SK-MEL-5 (cell line): ENCODE results near the gene ANKRD45. TPM values are rescaled to one million over a fixed set of nuclear protein-coding genes. Genes with fewer than 3 reads are reported as not detected.
"Not testable (repeated sequence)": the region's sequence is repeated elsewhere in the genome, so short reads cannot be mapped to it uniquely, and the experiment has no call there.

Experiments used
- DNase-seq: peaks from one replicate; pipeline ENCODE4 v3.0.0-alpha.2; 2016; ENCODE audit warnings: low read depth, low spot score
- in situ Hi-C: cut with HindIII; loops from 2 replicates; pipeline ENCODE4 v1.10.0; 2016; ENCODE audit warnings: low sequenced_read_pairs, high pct_unique_total_duplicates, low pct_unique_long_range_greater_than_20kb
- polyA plus RNA-seq, 2 experiments: library from polyadenylated mRNA; depleted of rRNA; stranded (reverse); fragments of >200 nt; gene quantifications; 2 replicates each; pipeline ENCODE4 v1.2.3, GENCODE V29; 2015
- total RNA-seq: library from RNA; depleted of rRNA; stranded (reverse); fragments of >200 nt; shearing (Covaris generic); gene quantifications from 2 replicates; pipeline ENCODE4 v1.2.3, GENCODE V29; 2014; rRNA removed

Gene ANKRD45, protein sequence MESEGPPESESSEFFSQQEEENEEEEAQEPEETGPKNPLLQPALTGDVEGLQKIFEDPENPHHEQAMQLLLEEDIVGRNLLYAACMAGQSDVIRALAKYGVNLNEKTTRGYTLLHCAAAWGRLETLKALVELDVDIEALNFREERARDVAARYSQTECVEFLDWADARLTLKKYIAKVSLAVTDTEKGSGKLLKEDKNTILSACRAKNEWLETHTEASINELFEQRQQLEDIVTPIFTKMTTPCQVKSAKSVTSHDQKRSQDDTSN
- total RNA-seq, result 0.11 TPM in 1 of 2 replicates, not detected in the other
- 0.24 TPM in 1 of 2 replicates, not detected in the other for polyA plus RNA-seq (2015; cell fraction: cytosol; rRNA removed)
- polyA plus RNA-seq (2015; cell fraction: nucleus; rRNA removed), result 1.1 TPM in 1 of 2 replicates, not detected in the other

DNA sequence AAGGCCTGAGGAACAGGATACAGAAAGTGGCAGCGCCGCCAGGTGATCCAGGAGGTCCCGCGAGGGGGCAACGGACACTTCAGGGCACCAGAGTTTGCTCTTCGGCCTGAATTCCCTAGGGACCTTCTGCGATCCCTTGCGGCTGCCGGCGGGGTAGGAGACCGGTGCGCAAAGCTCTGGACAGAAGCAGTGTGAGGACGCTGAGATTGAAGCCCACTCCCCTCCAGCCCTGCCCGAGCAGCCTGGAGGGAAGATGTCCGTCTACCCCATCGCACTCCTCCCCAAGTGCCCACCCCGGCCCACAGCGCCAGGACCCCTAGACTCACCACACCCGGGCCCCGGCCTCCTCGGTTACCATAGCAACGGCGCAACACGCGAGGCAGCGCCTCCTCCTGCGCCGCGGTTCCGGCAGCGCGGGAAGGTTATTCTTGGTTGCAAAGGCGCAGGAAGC lies at the start of gene ANKRD45:
Gene ANKRD45, minus strand, starts transcription at position 361 of the 451 bp plus-strand sequence. CDS start 10,433 bp downstream, outside the sequence.
- DNase-seq, result no peak
- in situ Hi-C loops, result no loop called here

DNA sequence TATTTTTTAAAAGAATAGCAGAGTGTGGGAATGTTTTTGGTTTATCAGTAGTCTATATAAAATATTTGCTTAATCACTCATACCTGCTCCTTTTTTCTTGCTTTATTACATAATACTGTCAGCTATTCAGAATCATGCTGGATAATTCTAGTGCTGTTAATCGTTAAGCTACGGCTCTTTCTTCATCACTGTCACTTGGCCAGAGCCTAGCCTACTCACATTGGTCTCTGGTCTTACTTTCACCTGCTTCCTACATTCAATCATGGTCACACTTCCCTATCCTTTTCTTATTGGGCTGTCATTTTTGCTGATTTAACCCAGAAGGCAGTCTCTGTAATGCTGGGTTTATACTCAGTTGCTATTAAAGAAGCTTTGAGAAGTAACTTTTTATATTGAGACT lies 47.6 kb upstream of the ANKRD45 start:
- in situ Hi-C loops, result no loop called here
- no peak for DNase-seq

DNA sequence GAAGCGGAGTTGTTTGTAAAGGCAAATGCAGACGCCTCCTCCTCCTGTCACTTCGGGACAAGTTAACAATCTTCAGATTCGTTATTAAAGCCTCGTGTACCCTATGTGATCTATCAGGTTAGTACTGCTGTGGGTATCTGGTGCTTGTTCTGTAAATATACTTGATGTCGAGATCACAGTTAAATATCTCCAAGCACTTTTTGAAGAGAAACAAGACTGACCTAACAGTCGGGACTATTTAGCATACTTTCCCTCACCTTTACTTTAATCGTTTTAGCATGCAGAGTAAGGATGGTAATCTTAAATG lies 45.8 kb upstream of the ANKRD45 start:
- no peak for DNase-seq
- in situ Hi-C loops, result no loop called here

DNA sequence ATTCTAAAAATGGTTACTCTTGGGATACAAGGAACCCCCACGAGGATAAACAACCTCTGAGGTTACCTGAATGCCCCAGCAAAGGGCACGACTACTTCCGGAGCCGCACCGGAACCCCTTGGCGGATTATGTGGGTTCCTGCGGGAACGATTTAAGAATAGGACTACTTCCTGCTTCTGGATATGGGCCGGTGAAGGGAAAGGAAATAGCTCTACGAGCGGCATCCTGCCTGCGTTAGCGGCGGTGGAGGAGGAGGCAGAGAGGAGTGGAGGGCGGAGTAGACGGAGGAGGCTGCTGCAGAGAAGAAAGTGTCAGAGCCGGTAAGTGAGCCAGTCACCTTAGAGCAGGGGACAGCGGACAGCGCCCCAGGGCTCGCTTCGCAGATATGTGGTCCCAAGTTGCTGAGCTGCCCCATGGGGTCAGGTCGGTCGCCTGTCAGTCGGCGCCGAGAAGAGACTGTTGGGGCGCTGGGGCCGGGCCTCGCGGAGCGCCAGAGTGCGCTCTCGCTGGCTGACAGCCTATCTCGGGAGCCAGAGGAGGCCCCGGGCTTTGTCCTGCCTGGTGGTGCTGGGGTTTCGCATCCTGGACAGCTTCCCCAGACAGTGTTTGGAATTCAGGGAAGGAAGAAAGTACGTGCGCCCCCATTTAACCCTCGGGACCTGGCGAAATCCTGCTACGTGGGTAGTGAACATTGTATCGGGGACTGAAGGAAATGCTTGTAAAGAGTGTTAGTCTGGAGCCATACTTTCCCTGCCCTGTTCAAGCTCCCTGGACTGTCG lies 45.3 kb upstream of the ANKRD45 start, which contains the start of gene KLHL20:
Gene KLHL20, plus strand, starts transcription at position 223 of the 779 bp plus-strand sequence. CDS start 1,063 bp downstream, outside the sequence.
- DNase-seq, result peak; percentile 92
- in situ Hi-C loops, result no loop called here

DNA sequence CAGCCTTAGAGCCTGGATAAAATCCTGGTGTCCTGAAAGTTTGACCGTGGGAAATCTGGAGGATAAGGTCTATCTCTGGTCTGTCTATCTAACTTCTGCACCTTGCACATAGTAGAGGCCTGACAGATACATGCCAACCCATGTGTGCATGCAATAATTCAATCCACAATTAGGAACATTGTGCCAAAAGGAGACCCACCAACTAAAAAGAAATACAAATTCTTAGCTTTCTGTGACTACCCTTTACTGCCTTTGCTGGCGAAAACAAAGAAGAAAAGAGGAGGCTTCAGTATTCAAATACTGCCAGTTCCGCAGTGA lies 44.7 kb upstream of the ANKRD45 start:
- DNase-seq, result no peak
- in situ Hi-C loops, result no loop called here

DNA sequence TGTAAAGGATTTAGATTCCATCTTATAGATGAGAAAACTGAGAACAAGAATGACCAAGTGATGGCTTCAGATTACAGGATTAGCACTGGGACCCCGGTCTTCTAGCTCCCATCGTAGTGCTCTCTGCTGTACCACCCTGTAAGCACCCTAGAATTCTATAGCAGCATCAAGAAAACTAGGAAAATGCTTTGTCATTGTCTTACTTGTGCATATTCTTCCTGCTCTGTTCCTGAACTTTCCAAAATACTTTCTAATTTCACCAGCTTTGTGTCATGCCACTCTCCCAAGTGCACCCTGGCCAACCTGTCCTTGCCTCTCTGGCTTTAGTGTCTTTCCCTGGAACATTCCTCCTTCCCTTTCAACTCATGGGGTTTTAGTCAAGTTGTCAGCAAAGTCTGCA lies 39.1 kb upstream of the ANKRD45 start:
- in situ Hi-C loops, result no loop called here

DNA sequence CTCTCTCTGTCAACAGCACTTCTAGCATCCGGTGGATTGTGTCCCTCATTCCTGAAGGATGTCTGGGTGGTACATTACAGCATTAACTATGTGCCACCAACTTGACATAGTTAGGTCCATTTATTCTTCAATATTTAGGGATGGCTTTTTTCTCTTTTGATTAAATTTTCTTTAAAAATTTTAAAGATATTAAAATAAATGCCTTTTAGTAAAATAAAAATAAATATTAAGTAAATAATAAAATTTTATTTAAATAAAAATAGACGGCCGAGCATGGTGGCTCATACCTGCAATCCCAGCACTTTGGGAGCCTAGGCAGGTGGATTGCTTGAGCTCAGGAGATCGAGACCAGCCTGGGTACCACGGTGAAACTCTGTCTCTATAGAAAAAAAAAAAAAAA lies 35.5 kb upstream of the ANKRD45 start:
- in situ Hi-C loops, result no loop called here
- DNase-seq, result no peak

More for the DNA sequence above, 39.1 kb upstream of the ANKRD45 start:
- no peak for DNase-seq

DNA sequence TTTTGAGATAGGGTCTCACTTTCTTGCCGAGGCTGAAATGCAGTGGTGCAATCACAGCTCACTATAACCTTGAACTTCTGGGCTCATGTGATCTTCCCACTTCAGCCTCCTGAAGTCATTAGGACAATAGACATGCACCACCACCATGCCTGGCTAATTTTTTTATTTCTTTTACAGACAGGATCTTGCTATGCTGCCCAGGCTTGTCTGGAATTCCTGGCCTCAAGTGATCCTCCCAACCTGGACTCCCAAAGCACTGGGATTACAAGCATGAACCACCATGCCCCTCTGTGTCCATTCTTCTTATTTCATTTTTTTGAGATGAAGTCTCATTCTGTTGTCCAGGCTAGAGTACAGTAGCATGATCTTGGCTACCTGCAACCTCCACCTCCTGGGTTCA lies 33.1 kb upstream of the ANKRD45 start:
- in situ Hi-C loops, result no loop called here
- DNase-seq, result no peak

DNA sequence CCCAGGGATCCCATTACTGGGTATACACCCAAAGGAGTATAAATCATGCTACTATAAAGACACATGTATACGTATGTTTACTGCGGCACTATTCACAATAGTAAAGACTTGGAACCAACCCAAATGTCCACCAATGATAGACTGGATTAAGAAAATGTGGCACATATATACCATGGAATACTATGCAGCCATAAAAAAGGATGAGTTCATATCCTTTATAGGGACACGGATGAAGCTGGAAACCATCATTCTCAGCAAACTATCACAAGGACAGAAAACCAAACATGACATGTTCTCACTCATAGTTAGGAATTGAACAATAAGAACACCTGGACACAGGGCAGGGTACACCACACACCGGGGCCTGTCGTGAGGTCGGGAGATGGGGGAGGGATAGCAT lies 31.6 kb upstream of the ANKRD45 start:
- DNase-seq, in situ Hi-C loops: not testable (repeated sequence)

DNA sequence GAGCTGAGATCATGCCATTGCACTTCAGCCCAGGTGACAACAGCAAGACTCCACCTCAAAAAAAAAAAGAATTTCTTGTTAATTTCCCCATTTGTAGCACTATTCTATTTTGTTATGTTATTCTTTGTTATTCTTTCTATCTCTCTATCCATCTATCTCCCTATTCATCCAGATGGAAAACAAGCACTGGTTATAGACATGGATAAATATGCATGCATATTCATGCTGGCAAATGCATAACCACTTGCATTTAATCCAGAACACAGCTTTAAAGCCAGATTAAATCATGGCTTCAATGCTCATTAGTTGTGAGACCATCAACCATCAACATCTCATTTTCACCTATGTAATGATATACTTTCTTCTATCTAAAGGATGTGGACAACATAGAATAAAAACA lies 23.6 kb upstream of the ANKRD45 start:
- DNase-seq, result no peak
- in situ Hi-C loops, result no loop called here

DNA sequence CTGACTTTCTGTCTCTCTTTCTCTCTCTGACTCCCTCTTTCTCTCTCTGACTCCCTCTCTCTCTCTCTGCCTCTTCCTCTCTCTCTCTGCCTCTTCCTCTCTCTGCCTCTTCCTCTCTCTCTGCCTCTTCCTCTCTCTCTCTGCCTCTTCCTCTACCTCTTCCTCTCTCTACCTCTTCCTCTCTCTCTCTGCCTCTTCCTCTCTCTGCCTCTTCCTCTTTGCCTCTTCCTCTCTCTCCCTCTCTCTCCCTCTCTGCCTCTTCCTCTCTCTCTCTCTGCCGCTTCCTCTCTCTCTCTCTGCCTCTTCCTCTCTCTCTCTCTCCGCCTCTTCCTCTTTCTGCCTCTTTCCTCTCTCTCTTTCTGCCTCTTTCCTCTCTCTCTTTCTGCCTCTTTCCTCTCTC lies 18.6 kb upstream of the ANKRD45 start:
- in situ Hi-C loops, result no loop called here
- no peak for DNase-seq

DNA sequence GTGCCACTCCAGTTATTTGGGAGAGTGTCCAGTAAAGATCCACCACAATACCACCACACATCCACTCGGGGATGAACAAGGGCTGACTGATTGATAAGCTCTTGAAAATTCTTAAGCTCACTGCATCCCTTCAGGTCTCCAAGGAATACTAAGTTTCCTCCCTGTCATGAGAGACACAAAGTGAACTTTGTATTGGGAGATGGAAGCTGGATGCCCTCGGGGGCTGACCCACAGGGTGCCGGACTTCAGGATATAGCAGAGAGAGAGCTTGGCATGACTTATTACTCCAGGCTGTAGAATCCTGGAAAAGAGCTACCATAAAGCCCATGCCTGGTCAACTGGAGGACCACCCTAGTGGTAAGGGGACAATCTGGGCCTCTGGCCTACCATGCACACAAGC lies 15.5 kb upstream of the ANKRD45 start:
- in situ Hi-C loops, result not testable (repeated sequence)
- peak; percentile 94 for DNase-seq

DNA sequence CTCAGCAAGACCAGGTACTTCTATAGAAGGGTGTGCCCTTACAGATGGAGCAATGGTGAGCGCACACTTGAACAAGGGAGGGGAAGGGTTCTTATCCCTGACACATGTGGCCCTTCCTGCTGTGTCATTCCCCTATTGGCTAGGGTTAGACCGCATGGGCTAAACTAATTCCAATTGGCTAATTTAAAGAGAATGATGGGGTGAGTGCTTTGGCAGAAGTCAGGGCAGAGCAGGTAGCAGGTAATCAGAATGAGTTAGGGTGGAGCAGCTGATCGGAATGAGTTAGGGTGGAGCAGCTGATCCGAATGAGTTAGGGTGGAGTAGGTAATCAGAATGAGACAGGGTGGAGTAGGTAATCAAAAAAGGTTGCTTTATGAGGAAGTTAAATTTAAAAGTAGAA lies 14.2 kb upstream of the ANKRD45 start:
- in situ Hi-C loops, DNase-seq: not testable (repeated sequence)

DNA sequence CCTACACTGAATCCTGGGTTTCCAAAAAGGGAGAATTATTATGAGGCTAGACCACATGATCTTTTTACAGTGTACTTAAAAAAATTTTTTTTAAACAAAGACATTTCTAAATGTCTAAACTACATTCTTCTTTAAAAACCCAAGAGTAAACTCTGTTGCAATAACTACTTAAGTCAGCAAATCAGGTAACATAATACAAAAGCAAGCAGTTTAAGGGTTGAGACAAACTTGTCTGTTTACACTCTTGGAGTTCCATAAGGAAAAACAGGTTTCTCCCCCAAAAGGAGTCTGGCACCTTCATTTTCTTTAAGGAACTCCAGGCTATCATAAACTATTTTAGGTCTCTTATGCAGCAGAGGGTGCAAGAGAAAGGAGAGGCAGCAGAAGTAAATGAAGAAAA lies 12.5 kb upstream of the ANKRD45 start:
- DNase-seq, result no peak
- in situ Hi-C loops, result no loop called here

DNA sequence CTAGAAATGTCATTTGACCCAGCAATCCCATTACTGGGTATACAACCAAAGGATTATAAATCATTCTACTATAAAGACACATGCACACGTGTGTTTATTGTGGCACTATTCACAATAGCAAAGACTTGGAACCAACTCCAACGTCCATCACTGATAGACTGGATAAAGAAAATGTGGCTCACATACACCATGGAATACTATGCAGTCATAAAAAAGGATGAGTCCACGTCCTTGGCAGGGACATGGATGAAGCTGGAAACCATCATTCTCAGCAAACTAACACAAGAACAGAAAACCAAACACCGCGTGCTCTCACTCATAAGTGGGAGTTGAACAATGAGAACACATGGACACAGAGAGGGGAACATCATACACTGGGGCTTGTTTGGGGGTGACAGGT lies 10.5 kb upstream of the ANKRD45 start:
- DNase-seq, in situ Hi-C loops: not testable (repeated sequence)

DNA sequence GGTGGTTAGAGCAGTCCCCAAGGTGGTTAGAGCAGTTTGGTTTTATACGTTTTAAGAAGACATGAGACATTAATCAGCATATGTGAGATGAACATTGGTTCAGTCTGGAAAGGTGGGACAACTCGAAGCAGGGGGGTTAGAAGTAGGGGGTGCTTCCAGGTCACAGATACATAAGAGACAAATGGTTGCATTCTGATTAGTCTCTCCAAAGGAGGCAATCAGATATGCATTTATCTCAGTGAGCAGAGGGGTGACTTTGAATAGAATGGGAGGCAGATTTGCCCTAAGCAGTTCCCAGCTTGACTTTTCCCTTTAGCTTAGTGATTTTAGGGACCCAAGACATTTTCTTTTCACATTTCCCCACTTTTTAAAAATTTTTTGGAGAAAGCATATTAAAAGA lies 4.8 kb upstream of the ANKRD45 start:
- DNase-seq, in situ Hi-C loops: not testable (repeated sequence)

DNA sequence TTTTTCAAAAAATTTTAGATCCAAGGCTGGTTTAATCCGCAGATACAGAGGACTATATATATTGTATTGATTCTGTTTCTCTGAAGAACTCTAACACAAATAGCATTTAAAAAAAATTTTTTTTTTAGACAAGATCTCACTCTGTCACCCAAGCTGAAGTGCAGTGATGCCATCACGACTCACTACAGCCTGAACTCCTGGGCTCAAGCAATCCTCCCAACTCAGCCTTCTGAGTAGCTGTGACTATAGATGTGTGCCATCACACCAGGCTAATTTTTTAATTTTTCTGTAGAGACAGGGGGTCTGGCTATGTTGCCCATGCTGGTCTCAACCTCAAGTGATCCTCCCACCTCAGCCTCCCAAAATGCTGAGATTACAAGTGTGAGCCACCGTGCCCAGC lies 3.0 kb downstream of the ANKRD45 start:
- in situ Hi-C loops, result no loop called here
- DNase-seq, result no peak

DNA sequence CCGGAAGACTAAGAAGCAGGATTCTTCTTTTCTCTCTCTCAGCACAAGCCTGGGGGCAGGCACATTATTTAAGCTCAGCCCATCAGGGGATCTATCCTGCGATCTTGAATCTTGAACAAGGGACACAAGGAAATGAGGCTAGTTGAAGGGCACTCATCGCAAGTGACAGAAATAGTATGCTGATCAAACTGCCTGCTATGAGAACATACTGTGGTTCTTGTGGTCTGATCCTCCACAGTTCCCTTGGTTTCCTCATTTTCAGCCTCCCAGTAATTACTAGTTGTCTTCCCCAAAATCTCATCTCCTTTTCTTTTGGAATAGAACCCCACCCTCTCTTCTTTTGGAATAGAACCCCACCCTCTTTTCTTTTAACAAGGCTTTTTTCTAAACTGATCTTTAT lies 6.5 kb downstream of the ANKRD45 start:
- no peak for DNase-seq
- in situ Hi-C loops, result no loop called here

DNA sequence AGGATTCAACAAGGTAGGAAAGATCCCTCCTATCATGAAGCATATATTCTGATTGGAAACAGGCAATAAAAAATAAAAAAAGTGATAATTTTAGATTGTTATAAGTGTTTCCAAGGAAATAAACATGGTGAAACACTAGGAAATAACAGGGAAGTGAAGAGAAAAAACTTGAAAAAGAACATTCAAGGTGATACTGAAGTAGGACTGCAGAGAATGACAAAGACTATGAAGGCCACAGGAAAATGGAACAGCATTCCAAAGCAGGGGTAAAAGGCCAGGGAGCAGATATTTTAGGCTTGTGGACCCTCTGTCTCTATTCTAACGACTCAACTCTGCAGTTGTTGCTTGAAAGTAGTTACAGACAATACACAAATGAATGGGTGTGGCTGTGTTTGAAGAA lies 7.9 kb downstream of the ANKRD45 start:
- in situ Hi-C loops, result no loop called here
- no peak for DNase-seq
